Activated CD4-positive, alpha-beta T cell treated with anti-CD3 and anti-CD28 coated beads, Interleukin-2, amount 10 ng/mL, durations not matched to agents 24 days and 14 days (primary cell): ENCODE measurements around the gene PGP. TPM values are rescaled to one million over a fixed set of nuclear protein-coding genes. Genes with fewer than 3 reads are reported as not detected.

Experiments used
- DNase-seq: peaks from one replicate; pipeline ENCODE4 v3.0.0; 2022
- H3K27ac Mint-ChIP-seq: one replicate; pipeline ENCODE4 v1.8.0; 2022; ENCODE audit warnings: mild to moderate bottlenecking, mixed read lengths
- H3K27me3 Mint-ChIP-seq: one replicate; pipeline ENCODE4 v1.8.0; 2022; ENCODE audit warnings: mixed read lengths
- H3K36me3 Mint-ChIP-seq: one replicate; pipeline ENCODE4 v1.8.0; 2022; ENCODE audit warnings: low read depth, mild to moderate bottlenecking, mixed read lengths
- H3K4me1 Mint-ChIP-seq: one replicate; pipeline ENCODE4 v1.8.0; 2021; ENCODE audit warnings: mixed read lengths
- H3K4me3 Mint-ChIP-seq: one replicate; pipeline ENCODE4 v1.8.0; 2022; ENCODE audit warnings: mild to moderate bottlenecking, moderate library complexity, mixed read lengths
- H3K9me3 Mint-ChIP-seq: one replicate; pipeline ENCODE4 v1.8.0; 2021; ENCODE audit warnings: mixed read lengths
- intact Hi-C: fragments of 100-400 bp; cut with micrococcal nuclease; formaldehyde crosslinking; loops from one replicate; pipeline ENCODE4 v1.15.1; 2023
- total RNA-seq: library from RNA; stranded (reverse); gene quantifications from 2 replicates; pipeline ENCODE4 v1.2.3, GENCODE V29; 2022

PGP gene
- total RNA-seq, 1 donor from 2014 or later: 38.9 TPM

- H3K9me3 Mint-ChIP-seq: no peaks in the 10 kb centered on the region
- no peak overlapping the region for H3K4me3 Mint-ChIP-seq
- H3K27me3 Mint-ChIP-seq: no peaks in the 10 kb centered on the region
- DNase-seq: no peak
- H3K27ac Mint-ChIP-seq: no peak overlapping the region
- no peaks in the 10 kb centered on the region for H3K4me1 Mint-ChIP-seq
- intact Hi-C loops: no loop called here
- peaks cover 18% of the 10 kb centered on the region for H3K36me3 Mint-ChIP-seq
These were observed 40.7 kb downstream of the PGP start for GRCh38 chr16:2173916-2174315.

GRCh38 chr16:2173366-2173765, 41.3 kb downstream of the PGP start:
- DNase-seq: no peak
- intact Hi-C loops: no loop called here
- Mint-ChIP-seq H3K27me3 (no peaks in the 10 kb centered on the region), H3K4me3 (no peak overlapping the region), H3K36me3 (peaks cover 19% of the 10 kb centered on the region), H3K27ac (no peak overlapping the region), H3K9me3 (no peaks in the 10 kb centered on the region), H3K4me1 (no peaks in the 10 kb centered on the region)

- peaks cover 21% of the 10 kb centered on the region for H3K36me3 Mint-ChIP-seq
- H3K4me3 Mint-ChIP-seq: no peak overlapping the region
- intact Hi-C loops: no loop called here
- H3K9me3 Mint-ChIP-seq: no peaks in the 10 kb centered on the region
- H3K27ac Mint-ChIP-seq: no peak overlapping the region
- DNase-seq: no peak
- no peaks in the 10 kb centered on the region for H3K27me3 Mint-ChIP-seq
- no peaks in the 10 kb centered on the region for H3K4me1 Mint-ChIP-seq
These were observed 41.8 kb downstream of the PGP start for GRCh38 chr16:2172688-2173335.

- Mint-ChIP-seq H3K9me3 (no peaks in the 10 kb centered on the region), H3K36me3 (peaks cover 24% of the 10 kb centered on the region), H3K27me3 (no peaks in the 10 kb centered on the region), H3K4me1 (no peaks in the 10 kb centered on the region), H3K4me3 (no peak overlapping the region), H3K27ac (no peak overlapping the region)
- intact Hi-C loops: no loop called here
- DNase-seq: no peak
These were observed 43.0 kb downstream of the PGP start for GRCh38 chr16:2171601-2172178.

GRCh38 chr16:2170587-2171435, 43.8 kb downstream of the PGP start:
- DNase-seq: no peak
- Mint-ChIP-seq H3K9me3 (no peaks in the 10 kb centered on the region), H3K36me3 (peaks cover 26% of the 10 kb centered on the region), H3K4me3 (no peak overlapping the region), H3K27me3 (no peaks in the 10 kb centered on the region), H3K27ac (no peak overlapping the region), H3K4me1 (peaks cover 2% of the 10 kb centered on the region)
- intact Hi-C loops: no loop called here

- no peak for DNase-seq
- no peak overlapping the region for H3K27ac Mint-ChIP-seq
- H3K27me3 Mint-ChIP-seq: no peaks in the 10 kb centered on the region
- peaks cover 29% of the 10 kb centered on the region for H3K36me3 Mint-ChIP-seq
- H3K9me3 Mint-ChIP-seq: no peaks in the 10 kb centered on the region
- peaks cover 2% of the 10 kb centered on the region for H3K4me1 Mint-ChIP-seq
- intact Hi-C loops: no loop called here
- no peak overlapping the region for H3K4me3 Mint-ChIP-seq
These were observed 44.6 kb downstream of the PGP start for GRCh38 chr16:2170080-2170479.

GRCh38 chr16:2167068-2167638, 47.5 kb downstream of the PGP start:
- H3K4me1 Mint-ChIP-seq: peaks cover 2% of the 10 kb centered on the region
- H3K36me3 Mint-ChIP-seq: peaks cover 20% of the 10 kb centered on the region
- no peak for DNase-seq
- H3K4me3 Mint-ChIP-seq: no peak overlapping the region
- intact Hi-C loops: no loop called here
- no peaks in the 10 kb centered on the region for H3K27me3 Mint-ChIP-seq
- H3K27ac Mint-ChIP-seq: no peak overlapping the region
- no peaks in the 10 kb centered on the region for H3K9me3 Mint-ChIP-seq

GRCh38 chr16:2166263-2167067, 48.2 kb downstream of the PGP start:
- H3K9me3 Mint-ChIP-seq: no peaks in the 10 kb centered on the region
- no peak overlapping the region for H3K27ac Mint-ChIP-seq
- H3K4me1 Mint-ChIP-seq: peaks cover 2% of the 10 kb centered on the region
- no peak for DNase-seq
- H3K4me3 Mint-ChIP-seq: no peak overlapping the region
- H3K27me3 Mint-ChIP-seq: no peaks in the 10 kb centered on the region
- peaks cover 20% of the 10 kb centered on the region for H3K36me3 Mint-ChIP-seq
- intact Hi-C loops: no loop called here

- DNase-seq: no peak
These were observed 48.8 kb downstream of the PGP start for GRCh38 chr16:2165861-2166260.

GRCh38 chr16:2163211-2163881, 51.3 kb downstream of the PGP start:
- Mint-ChIP-seq H3K4me1 (peaks cover 5% of the 10 kb centered on the region), H3K4me3 (no peak overlapping the region), H3K36me3 (peaks cover 20% of the 10 kb centered on the region), H3K9me3 (no peaks in the 10 kb centered on the region), H3K27me3 (no peaks in the 10 kb centered on the region), H3K27ac (no peak overlapping the region)
- intact Hi-C loops: no loop called here
- no peak for DNase-seq

More at GRCh38 chr16:2165861-2166260, 48.8 kb downstream of the PGP start:
- no peaks in the 10 kb centered on the region for H3K9me3 Mint-ChIP-seq
- intact Hi-C loops: no loop called here
- peaks cover 2% of the 10 kb centered on the region for H3K4me1 Mint-ChIP-seq
- H3K4me3 Mint-ChIP-seq: no peak overlapping the region
- H3K36me3 Mint-ChIP-seq: peaks cover 20% of the 10 kb centered on the region
- no peak overlapping the region for H3K27ac Mint-ChIP-seq
- no peaks in the 10 kb centered on the region for H3K27me3 Mint-ChIP-seq

- H3K27ac Mint-ChIP-seq: no peak overlapping the region
- no peak overlapping the region for H3K4me3 Mint-ChIP-seq
- intact Hi-C loops: no loop called here
- peaks cover 18% of the 10 kb centered on the region for H3K36me3 Mint-ChIP-seq
- no peak for DNase-seq
- no peaks in the 10 kb centered on the region for H3K27me3 Mint-ChIP-seq
- no peaks in the 10 kb centered on the region for H3K9me3 Mint-ChIP-seq
- peaks cover 9% of the 10 kb centered on the region for H3K4me1 Mint-ChIP-seq
These were observed 51.9 kb downstream of the PGP start for GRCh38 chr16:2162676-2163118.

- no peak overlapping the region for H3K4me3 Mint-ChIP-seq
- peaks cover 14% of the 10 kb centered on the region for H3K4me1 Mint-ChIP-seq
These were observed 52.7 kb downstream of the PGP start for GRCh38 chr16:2161911-2162310.

More at GRCh38 chr16:2161911-2162310, 52.7 kb downstream of the PGP start:
- DNase-seq: no peak
- Mint-ChIP-seq H3K36me3 (peaks cover 18% of the 10 kb centered on the region), H3K27ac (no peak overlapping the region), H3K27me3 (no peaks in the 10 kb centered on the region), H3K9me3 (no peaks in the 10 kb centered on the region)
- intact Hi-C loops: no loop called here
